Measurements from ENCODE around the gene PSME3IP1.

The PSME3IP1 gene

GRCh38 chr16:57178793-57179212 lies 7.0 kb downstream of the PSME3IP1 start:
- H3K27ac Mint-ChIP-seq, result peak overlapping the region in 1 of 3 experiments; percentile 30
- peaks cover 5% of the 10 kb centered on the region for H3K36me3 Mint-ChIP-seq (ENCODE audit: low read depth)
- TF ChIP-seq CTCF (IDR thresholded peaks at IDR 0.05; ENCODE audit: unreplicated experiment in 3 of 3), result no peak
- H3K4me1 Mint-ChIP-seq, result peaks cover 21% of the 10 kb centered on the region
- H3K4me3 Mint-ChIP-seq, result no peak overlapping the region
- H3K27me3 Mint-ChIP-seq (ENCODE audit: low read depth), result no peaks in the 10 kb centered on the region
- H3K9me3 Mint-ChIP-seq, result no peaks in the 10 kb centered on the region

- no peak overlapping the region for H3K4me3 Mint-ChIP-seq
- peaks cover 10% of the 10 kb centered on the region for H3K36me3 Mint-ChIP-seq (ENCODE audit: low read depth)
- TF ChIP-seq CTCF (IDR thresholded peaks at IDR 0.05; ENCODE audit: unreplicated experiment in 3 of 3), result no peak
- no peaks in the 10 kb centered on the region for H3K27me3 Mint-ChIP-seq (ENCODE audit: low read depth)
- H3K27ac Mint-ChIP-seq, result peak overlapping the region; percentile 11 to 53 (median 30)
- peaks cover 19% of the 10 kb centered on the region for H3K4me1 Mint-ChIP-seq
- no peaks in the 10 kb centered on the region for H3K9me3 Mint-ChIP-seq
Measured at GRCh38 chr16:57178196-57178595, 7.6 kb downstream of the PSME3IP1 start.

GRCh38 chr16:57175896-57176295 lies 9.9 kb downstream of the PSME3IP1 start:
- no peak overlapping the region for H3K4me3 Mint-ChIP-seq
- no peaks in the 10 kb centered on the region for H3K9me3 Mint-ChIP-seq
- peaks cover 19% of the 10 kb centered on the region for H3K4me1 Mint-ChIP-seq
- no peak for TF ChIP-seq CTCF (IDR thresholded peaks at IDR 0.05; ENCODE audit: unreplicated experiment in 3 of 3)
- peak overlapping the region; percentile 12 to 77 (median 68) for H3K27ac Mint-ChIP-seq
- H3K27me3 Mint-ChIP-seq (ENCODE audit: low read depth), result no peaks in the 10 kb centered on the region
- H3K36me3 Mint-ChIP-seq (ENCODE audit: low read depth), result peaks cover 33% of the 10 kb centered on the region

- H3K9me3 Mint-ChIP-seq, result no peaks in the 10 kb centered on the region
- no peaks in the 10 kb centered on the region for H3K27me3 Mint-ChIP-seq (ENCODE audit: low read depth)
- peaks cover 49% of the 10 kb centered on the region for H3K36me3 Mint-ChIP-seq (ENCODE audit: low read depth)
- H3K4me3 Mint-ChIP-seq, result no peak overlapping the region
- H3K4me1 Mint-ChIP-seq, result peaks cover 15% of the 10 kb centered on the region
- H3K27ac Mint-ChIP-seq, result no peak overlapping the region
- TF ChIP-seq CTCF (IDR thresholded peaks at IDR 0.05; ENCODE audit: unreplicated experiment in 3 of 3), result no peak
Measured at GRCh38 chr16:57172721-57173290, 13.0 kb downstream of the PSME3IP1 start.

- Mint-ChIP-seq H3K4me3 (no peak overlapping the region), H3K36me3 (ENCODE audit: low read depth) (peaks cover 75% of the 10 kb centered on the region), H3K27me3 (ENCODE audit: low read depth) (peaks cover 4% of the 10 kb centered on the region), H3K9me3 (no peaks in the 10 kb centered on the region), H3K27ac (no peak overlapping the region), H3K4me1 (peaks cover 11% of the 10 kb centered on the region)
- no peak for TF ChIP-seq CTCF (IDR thresholded peaks at IDR 0.05; ENCODE audit: unreplicated experiment in 3 of 3)
Measured at GRCh38 chr16:57169327-57169726, 16.5 kb downstream of the PSME3IP1 start.

- peak; percentile 63 to 65 (median 63) for TF ChIP-seq CTCF (IDR thresholded peaks at IDR 0.05; ENCODE audit: unreplicated experiment in 3 of 3)
Measured at GRCh38 chr16:57167953-57168352, 17.9 kb downstream of the PSME3IP1 start.

More at GRCh38 chr16:57167953-57168352, 17.9 kb downstream of the PSME3IP1 start:
- Mint-ChIP-seq H3K9me3 (no peaks in the 10 kb centered on the region), H3K4me3 (no peak overlapping the region), H3K4me1 (peaks cover 11% of the 10 kb centered on the region), H3K27ac (no peak overlapping the region), H3K27me3 (ENCODE audit: low read depth) (peaks cover 4% of the 10 kb centered on the region), H3K36me3 (ENCODE audit: low read depth) (peaks cover 79% of the 10 kb centered on the region)

Data from nephron (organoid).